ENCODE measurements around the gene POLH. TPM values are rescaled to one million over a fixed set of nuclear protein-coding genes. Genes with fewer than 3 reads are reported as not detected.
"Not testable (repeated sequence)": the region's sequence is repeated elsewhere in the genome, so short reads cannot be mapped to it uniquely, and the experiment has no call there.

POLH gene
- total and polyA plus RNA-seq, 2 donors from 2014 or later = 1.8 to 16.8 TPM

- Histone ChIP-seq H3K27me3 (ENCODE audit: control insufficient read depth, insufficient read depth, low read length) (no peaks in the 10 kb centered on the region), H3K9me3 (ENCODE audit: control insufficient read depth in 2 of 3, insufficient read depth in 1 of 3, low read length in 3 of 3) (no peaks in the 10 kb centered on the region), H3K27ac (ENCODE audit: low read depth in 2 of 2, low read length in 2 of 2) (no peak overlapping the region), H3K36me3 (ENCODE audit: control insufficient read depth in 2 of 3, insufficient read depth in 3 of 3, low read length in 3 of 3) (peaks cover 0 to 38% (median 26%) of the 10 kb centered on the region in 3 donors), H3K4me1 (ENCODE audit: control insufficient read depth in 2 of 3, insufficient read depth in 2 of 3, low read depth in 1 of 3, low read length in 3 of 3) (no peaks in the 10 kb centered on the region), H3K4me3 (ENCODE audit: low read length in 3 of 3) (no peak overlapping the region), H3K9ac (ENCODE audit: low read length in 3 of 3) (no peak overlapping the region)
- no peak for DNase-seq
- FAIRE-seq = no peak
- TF ChIP-seq CTCF (IDR thresholded peaks at IDR 0.05; ENCODE audit: borderline replicate concordance, extremely low read depth, insufficient read depth) = no peak
- intact Hi-C loops (cut with DNase I) = no loop called here
These were observed 28.8 kb upstream of the POLH start for GRCh38 chr6:43547222-43547621.

GRCh38 chr6:43557620-43558019 is 18.4 kb upstream of the POLH start:
- H3K9me3 ChIP-seq (ENCODE audit: control insufficient read depth in 2 of 3, insufficient read depth in 1 of 3, low read length in 3 of 3); FAIRE-seq; intact Hi-C loops (cut with DNase I); H3K9ac ChIP-seq (ENCODE audit: low read length in 3 of 3); H3K4me1 ChIP-seq (ENCODE audit: control insufficient read depth in 2 of 3, insufficient read depth in 2 of 3, low read depth in 1 of 3, low read length in 3 of 3); H3K27ac ChIP-seq (ENCODE audit: low read depth in 2 of 2, low read length in 2 of 2); DNase-seq; H3K27me3 ChIP-seq (ENCODE audit: control insufficient read depth, insufficient read depth, low read length); H3K4me3 ChIP-seq (ENCODE audit: low read length in 3 of 3): not testable (repeated sequence)
- H3K36me3 ChIP-seq (ENCODE audit: control insufficient read depth in 2 of 3, insufficient read depth in 3 of 3, low read length in 3 of 3) = peaks cover 9 to 40% (median 27%) of the 10 kb centered on the region in 3 donors

GRCh38 chr6:43559328-43559727 is 16.7 kb upstream of the POLH start:
- Histone ChIP-seq H3K4me3 (ENCODE audit: low read length in 3 of 3) (no peak overlapping the region), H3K27ac (ENCODE audit: low read depth in 2 of 2, low read length in 2 of 2) (no peak overlapping the region), H3K4me1 (ENCODE audit: control insufficient read depth in 2 of 3, insufficient read depth in 2 of 3, low read depth in 1 of 3, low read length in 3 of 3) (no peaks in the 10 kb centered on the region), H3K9me3 (ENCODE audit: control insufficient read depth in 2 of 3, insufficient read depth in 1 of 3, low read length in 3 of 3) (no peaks in the 10 kb centered on the region), H3K9ac (ENCODE audit: low read length in 3 of 3) (no peak overlapping the region), H3K27me3 (ENCODE audit: control insufficient read depth, insufficient read depth, low read length) (no peaks in the 10 kb centered on the region), H3K36me3 (ENCODE audit: control insufficient read depth in 2 of 3, insufficient read depth in 3 of 3, low read length in 3 of 3) (peaks cover 3 to 40% (median 28%) of the 10 kb centered on the region in 3 donors)
- intact Hi-C loops (cut with DNase I) = no loop called here
- DNase-seq (no peak), FAIRE-seq (no peak)
- no peak for TF ChIP-seq CTCF (IDR thresholded peaks at IDR 0.05; ENCODE audit: borderline replicate concordance, extremely low read depth, insufficient read depth)

GRCh38 chr6:43570876-43571441 is 5.0 kb upstream of the POLH start:
- DNase-seq (no peak), FAIRE-seq (no peak)
- Histone ChIP-seq H3K27ac (ENCODE audit: low read depth in 2 of 2, low read length in 2 of 2) (no peak overlapping the region), H3K4me3 (ENCODE audit: low read length in 3 of 3) (no peak overlapping the region), H3K27me3 (ENCODE audit: control insufficient read depth, insufficient read depth, low read length) (no peaks in the 10 kb centered on the region), H3K36me3 (ENCODE audit: control insufficient read depth in 2 of 3, insufficient read depth in 3 of 3, low read length in 3 of 3) (peaks cover 9 to 25% (median 15%) of the 10 kb centered on the region in 3 donors), H3K4me1 (ENCODE audit: control insufficient read depth in 2 of 3, insufficient read depth in 2 of 3, low read depth in 1 of 3, low read length in 3 of 3) (peaks cover 0 to 4% (median 0%) of the 10 kb centered on the region in 3 donors), H3K9me3 (ENCODE audit: control insufficient read depth in 2 of 3, insufficient read depth in 1 of 3, low read length in 3 of 3) (no peaks in the 10 kb centered on the region), H3K9ac (ENCODE audit: low read length in 3 of 3) (no peak overlapping the region)
- intact Hi-C loops (cut with DNase I) = no loop called here
- no peak for TF ChIP-seq CTCF (IDR thresholded peaks at IDR 0.05; ENCODE audit: borderline replicate concordance, extremely low read depth, insufficient read depth)
